Measurements from ENCODE around the gene PPP1R13L. TPM values are rescaled to one million over a fixed set of nuclear protein-coding genes. Genes with fewer than 3 reads are reported as not detected.
"Not testable (repeated sequence)": the region's sequence is repeated elsewhere in the genome, so short reads cannot be mapped to it uniquely, and the experiment has no call there.

Gene PPP1R13L
- total RNA-seq, 3 donors from 2014 or later, result 3.4 to 45.1 (median 34.7) TPM

GRCh38 chr19:45408830-45409556, 4.1 kb upstream of the PPP1R13L start:
- TF ChIP-seq POLR2AphosphoS5 (IDR thresholded peaks at IDR 0.05) (no peak), POLR2A (IDR thresholded peaks at IDR 0.05) (no peak), CTCF (IDR thresholded peaks at IDR 0.05) (no peak)
- Histone ChIP-seq H3K27me3 (no peaks in the 10 kb centered on the region), H3K4me1 (peaks cover 0 to 9% of the 10 kb centered on the region in 2 donors), H3K27ac (no peak overlapping the region), H3K9me3 (no peaks in the 10 kb centered on the region), H3K36me3 (no peaks in the 10 kb centered on the region), H3K4me3 (no peak overlapping the region)
- no peak for DNase-seq (ENCODE audit: low spot score in 2 of 2)
- intact Hi-C loops (cut with DNase I; ENCODE audit: low total_unique reads), result no loop called here

GRCh38 chr19:45408121-45408520, 3.3 kb upstream of the PPP1R13L start:
- intact Hi-C loops (cut with DNase I; ENCODE audit: low total_unique reads), result no loop called here
- Histone ChIP-seq H3K27ac (no peak overlapping the region), H3K36me3 (no peaks in the 10 kb centered on the region), H3K27me3 (no peaks in the 10 kb centered on the region), H3K9me3 (no peaks in the 10 kb centered on the region), H3K4me3 (no peak overlapping the region), H3K4me1 (peaks cover 0 to 16% of the 10 kb centered on the region in 2 donors)
- no peak for TF ChIP-seq POLR2AphosphoS5 (IDR thresholded peaks at IDR 0.05)
- no peak for DNase-seq (ENCODE audit: low spot score in 2 of 2)

- DNase-seq (ENCODE audit: low spot score in 2 of 2); H3K9me3 ChIP-seq; H3K27me3 ChIP-seq; H3K36me3 ChIP-seq; H3K27ac ChIP-seq; H3K4me3 ChIP-seq: not testable (repeated sequence)
- peaks cover 2 to 16% of the 10 kb centered on the region in 2 donors for H3K4me1 ChIP-seq
- intact Hi-C loops (cut with DNase I; ENCODE audit: low total_unique reads), result loop anchor here (2.0 kb wide), 1 partner anchor 15 kb away; the partner anchor contains the start of gene ERCC1
Measured at GRCh38 chr19:45407585-45407984, 2.7 kb upstream of the PPP1R13L start.

GRCh38 chr19:45407091-45407375, 2.2 kb upstream of the PPP1R13L start:
- Histone ChIP-seq H3K4me3 (peak overlapping the region; percentile 61 to 80 (median 66)), H3K27ac (peak overlapping the region in 1 of 2 donors; percentile 97), H3K4me1 (peaks cover 4 to 16% of the 10 kb centered on the region in 2 donors), H3K9me3 (no peaks in the 10 kb centered on the region), H3K36me3 (no peaks in the 10 kb centered on the region), H3K27me3 (no peaks in the 10 kb centered on the region)
- intact Hi-C loops (cut with DNase I; ENCODE audit: low total_unique reads), result loop anchor here (2.0 kb wide), 1 partner anchor 16 kb away; the partner anchor contains the start of gene ERCC1
- TF ChIP-seq CTCF (IDR thresholded peaks at IDR 0.05) (no peak), POLR2AphosphoS5 (IDR thresholded peaks at IDR 0.05) (no peak), POLR2A (IDR thresholded peaks at IDR 0.05) (no peak)
- no peak for DNase-seq (ENCODE audit: low spot score in 2 of 2)

- intact Hi-C loops (cut with DNase I; ENCODE audit: low total_unique reads), result loop anchor here (2.0 kb wide), 1 partner anchor 16 kb away; the partner anchor contains the start of gene ERCC1
- Histone ChIP-seq H3K4me3 (peak within 1 kb of the TSS; percentile 61 to 80 (median 66)), H3K27ac (peak within 1 kb of the TSS; percentile 97 to 99), H3K4me1 (peaks cover 4 to 16% of the 10 kb centered on the region in 2 donors), H3K27me3 (no peaks in the 10 kb centered on the region), H3K36me3 (no peaks in the 10 kb centered on the region), H3K9me3 (no peaks in the 10 kb centered on the region)
- peak; percentile 75 to 76 for DNase-seq (ENCODE audit: low spot score in 2 of 2)
- TF ChIP-seq POLR2AphosphoS5 (IDR thresholded peaks at IDR 0.05), result peak; percentile 33 to 70 (median 69)
- TF ChIP-seq CTCF (IDR thresholded peaks at IDR 0.05), result peak in 2 of 3 donors; percentile 26 to 29
- no peak for TF ChIP-seq POLR2A (IDR thresholded peaks at IDR 0.05)
Measured at GRCh38 chr19:45406226-45407090, 1.6 kb upstream of the PPP1R13L start, which contains the start of gene POLR1G. TSS of gene POLR1G (plus strand) at chr19:45406644. CDS start at chr19:45406697, 53 bp downstream.
